MM.1S (cell line): ENCODE measurements around the gene MYL6B.

Source experiments
- DNase-seq: peaks from one replicate; pipeline ENCODE4 v3.0.0-alpha.2; 2015
- H2AFZ ChIP-seq: fragments of 300-600 bp; sonication (generic); 2 replicates; pipeline ENCODE4 v1.6.0; 2016; ENCODE audit warnings: antibody characterized with exemption, low read length
- H3F3A ChIP-seq: fragments of 300-600 bp; sonication (generic); 2 replicates; pipeline ENCODE4 v1.6.1; 2016; ENCODE audit warnings: mild to moderate bottlenecking, antibody characterized with exemption, low read length, moderate library complexity, mixed read lengths; ENCODE audit not compliant: insufficient read depth
- H3K27ac ChIP-seq: fragments of 300-600 bp; sonication (generic); 2 replicates; pipeline ENCODE4 v1.5.1; 2016; ENCODE audit warnings: mild to moderate bottlenecking, low read length
- H3K27me3 ChIP-seq: fragments of 300-600 bp; sonication (generic); replicated peaks from 2 replicates; pipeline ENCODE4 v1.6.0; 2016; ENCODE audit warnings: low read length; ENCODE audit not compliant: insufficient read depth
- H3K36me3 ChIP-seq: fragments of 300-600 bp; sonication (generic); replicated peaks from 2 replicates; pipeline ENCODE4 v1.6.1; 2016; ENCODE audit warnings: mild to moderate bottlenecking, low read length, mixed read lengths; ENCODE audit not compliant: insufficient read depth
- H3K4me1 ChIP-seq: fragments of 300-600 bp; sonication (generic); 2 replicates; pipeline ENCODE4 v1.6.1; 2016; ENCODE audit warnings: low read length, mixed read lengths
- H3K4me2 ChIP-seq: fragments of 300-600 bp; sonication (generic); 2 replicates; pipeline ENCODE4 v1.6.0; 2016; ENCODE audit warnings: low read depth, low read length
- H3K4me3 ChIP-seq: fragments of 300-600 bp; sonication (generic); 2 replicates; pipeline ENCODE4 v1.5.1; 2016; ENCODE audit warnings: low read length, mixed read lengths
- H3K79me2 ChIP-seq: fragments of 300-600 bp; sonication (generic); 2 replicates; pipeline ENCODE4 v1.6.1; 2016; ENCODE audit warnings: mixed run types, low read length, mixed read lengths
- H3K9ac ChIP-seq: fragments of 300-600 bp; sonication (generic); 2 replicates; pipeline ENCODE4 v1.6.1; 2016; ENCODE audit warnings: low read length, mixed read lengths
- H3K9me2 ChIP-seq: fragments of 300-600 bp; sonication (generic); replicated peaks from 2 replicates; pipeline ENCODE4 v1.6.1; 2016; ENCODE audit warnings: mild to moderate bottlenecking, low read length, mixed read lengths; ENCODE audit not compliant: insufficient read depth
- H3K9me3 ChIP-seq: fragments of 300-600 bp; sonication (generic); replicated peaks from 2 replicates; pipeline ENCODE4 v1.6.1; 2016; ENCODE audit warnings: mild to moderate bottlenecking, low read length, mixed read lengths; ENCODE audit not compliant: insufficient read depth
- H4K20me1 ChIP-seq: fragments of 300-600 bp; sonication (generic); 2 replicates; pipeline ENCODE4 v1.6.1; 2016; ENCODE audit warnings: mild to moderate bottlenecking, low read length, moderate library complexity, mixed read lengths; ENCODE audit not compliant: insufficient read depth
- CTCF ChIP-seq: fragments of 300-600 bp; sonication (generic); IDR thresholded peaks from 2 replicates; pipeline ENCODE4 v1.5.1; 2016; ENCODE audit warnings: antibody characterized with exemption, low read length, mixed read lengths
- EZH2 ChIP-seq: fragments of 300-600 bp; sonication (generic); optimal IDR thresholded peaks from 2 replicates; pipeline ENCODE3; 2017; ENCODE audit warnings: low read depth, mild to moderate bottlenecking, antibody characterized with exemption, low read length, mixed read lengths
- EZH2phosphoT487 ChIP-seq: fragments of 300-600 bp; sonication (generic); IDR thresholded peaks from 2 replicates; pipeline ENCODE4 v1.6.1; 2018; ENCODE audit warnings: antibody characterized with exemption, low read length

MYL6B gene

GRCh38 chr12:56129942-56130495 lies 22.4 kb upstream of the MYL6B start:
- peak overlapping the region; percentile 83; the same call in 1 of the 2 replicates for H3K9ac ChIP-seq

GRCh38 chr12:56130876-56131275 lies 21.5 kb upstream of the MYL6B start:
- no peaks in the 10 kb centered on the region for H3K9me2 ChIP-seq
- no peaks in the 10 kb centered on the region for H3K9me3 ChIP-seq
- H3K9ac ChIP-seq: no peak overlapping the region
- no peaks in the 10 kb centered on the region for H3K27me3 ChIP-seq
- peaks cover 32% of the 10 kb centered on the region for H3K79me2 ChIP-seq
- peaks cover 17% of the 10 kb centered on the region for H3K4me1 ChIP-seq
- H2AFZ ChIP-seq: no peak overlapping the region
- 0 out of 2 replicates have a peak, but pooled peaks cover 11% of the 10 kb centered on the region for H3K36me3 ChIP-seq
- no peak for DNase-seq
- H3K27ac ChIP-seq: no peak overlapping the region
- peaks cover 22% of the 10 kb centered on the region for H3F3A ChIP-seq
- H4K20me1 ChIP-seq: no peaks in the 10 kb centered on the region
- no peak overlapping the region for H3K4me2 ChIP-seq
- TF ChIP-seq EZH2 (no peak), CTCF (no peak), EZH2phosphoT487 (no peak)
- no peak overlapping the region for H3K4me3 ChIP-seq

More at GRCh38 chr12:56129942-56130495, 22.4 kb upstream of the MYL6B start:
- peaks cover 23% of the 10 kb centered on the region for H3F3A ChIP-seq
- no peak for TF ChIP-seq EZH2phosphoT487
- no peak for TF ChIP-seq CTCF
- TF ChIP-seq EZH2: no peak
- no peak overlapping the region for H3K4me3 ChIP-seq
- H3K79me2 ChIP-seq: peaks cover 32% of the 10 kb centered on the region
- H3K9me3 ChIP-seq: no peaks in the 10 kb centered on the region
- no peak for DNase-seq
- H4K20me1 ChIP-seq: no peaks in the 10 kb centered on the region
- H3K27me3 ChIP-seq: no peaks in the 10 kb centered on the region
- no peak overlapping the region for H3K27ac ChIP-seq
- peaks cover 17% of the 10 kb centered on the region for H3K4me1 ChIP-seq
- H3K9me2 ChIP-seq: no peaks in the 10 kb centered on the region
- peak overlapping the region; percentile 94; the same call in 1 of the 2 replicates for H3K4me2 ChIP-seq
- no peak overlapping the region for H2AFZ ChIP-seq
- 0 out of 2 replicates have a peak, but pooled peaks cover 11% of the 10 kb centered on the region for H3K36me3 ChIP-seq

GRCh38 chr12:56134897-56135296 lies 17.5 kb upstream of the MYL6B start:
- Histone ChIP-seq H3K4me3 (no peak overlapping the region), H3K4me1 (0 out of 2 replicates have a peak, but pooled peaks cover 3% of the 10 kb centered on the region), H3K9me3 (no peaks in the 10 kb centered on the region), H3K36me3 (0 out of 2 replicates have a peak, but pooled peaks cover 11% of the 10 kb centered on the region), H3K27me3 (no peaks in the 10 kb centered on the region), H3K9me2 (no peaks in the 10 kb centered on the region), H3F3A (no peaks in the 10 kb centered on the region), H3K27ac (no peak overlapping the region), H3K4me2 (no peak overlapping the region), H2AFZ (no peak overlapping the region), H3K9ac (no peak overlapping the region), H3K79me2 (peaks cover 9% of the 10 kb centered on the region), H4K20me1 (no peaks in the 10 kb centered on the region)
- TF ChIP-seq EZH2: no peak
- no peak for TF ChIP-seq CTCF
- no peak for TF ChIP-seq EZH2phosphoT487
- DNase-seq: no peak
